Mesendoderm (in vitro differentiated cells): Measurements from ENCODE around the gene DUOX1.

Experiments used
- DNase-seq: peaks from one replicate; pipeline ENCODE4 v3.0.0; 2013
- H2AK5ac ChIP-seq: 2 replicates; pipeline ENCODE4 v1.6.1; 2013; ENCODE audit warnings: low read length, inconsistent platforms
- H2BK120ac ChIP-seq: 2 replicates; pipeline ENCODE4 v1.6.1; 2013; ENCODE audit warnings: low read depth, mild to moderate bottlenecking, low read length, moderate library complexity, mixed read lengths
- H2BK15ac ChIP-seq: replicated peaks from 2 replicates; pipeline ENCODE4 v1.6.1; 2013; ENCODE audit warnings: low read depth, mild to moderate bottlenecking, moderate library complexity
- H2BK5ac ChIP-seq: 2 replicates; pipeline ENCODE4 v1.6.1; 2013; ENCODE audit warnings: low read length, inconsistent platforms
- H3K18ac ChIP-seq: 2 replicates; pipeline ENCODE4 v1.6.1; 2013; ENCODE audit warnings: mild to moderate bottlenecking, low read length, mixed read lengths
- H3K23ac ChIP-seq: one replicate; pipeline ENCODE4 v1.6.1; 2013; ENCODE audit warnings: low read length
- H3K27ac ChIP-seq: 2 replicates; pipeline ENCODE4 v1.5.1; 2013; ENCODE audit warnings: low read depth, mild to moderate bottlenecking, inconsistent platforms, low read length, moderate library complexity
- H3K27me3 ChIP-seq: 2 replicates; pipeline ENCODE4 v1.6.1; 2013; ENCODE audit warnings: low read length, control low read depth, mild to moderate bottlenecking, inconsistent platforms; ENCODE audit not compliant: insufficient read depth, poor library complexity
- H3K36me3 ChIP-seq: 2 replicates; pipeline ENCODE4 v1.6.1; 2013; ENCODE audit warnings: low read length, inconsistent platforms; ENCODE audit not compliant: control insufficient read depth, insufficient read depth
- H3K4ac ChIP-seq: one replicate; pipeline ENCODE4 v1.6.1; 2013; ENCODE audit warnings: low read depth, mild to moderate bottlenecking, low read length, moderate library complexity
- H3K4me1 ChIP-seq: 2 replicates; pipeline ENCODE4 v1.6.1; 2013; ENCODE audit warnings: low read depth, low read length, inconsistent platforms; ENCODE audit not compliant: control insufficient read depth
- H3K4me2 ChIP-seq: 2 replicates; pipeline ENCODE4 v1.6.1; 2013; ENCODE audit warnings: low read length
- H3K4me3 ChIP-seq: 2 replicates; pipeline ENCODE4 v1.5.1; 2013; ENCODE audit warnings: mild to moderate bottlenecking, low read length
- H3K56ac ChIP-seq: one replicate; pipeline ENCODE4 v1.6.1; 2013; ENCODE audit warnings: low read length
- H3K79me1 ChIP-seq: 2 replicates; pipeline ENCODE4 v1.6.1; 2013; ENCODE audit warnings: low read length, inconsistent platforms
- H3K79me2 ChIP-seq: 2 replicates; pipeline ENCODE4 v1.6.1; 2013; ENCODE audit warnings: mild to moderate bottlenecking, low read length; ENCODE audit not compliant: control insufficient read depth, insufficient read depth
- H3K9ac ChIP-seq: 2 replicates; pipeline ENCODE4 v1.6.1; 2013; ENCODE audit warnings: low read length, inconsistent platforms
- H4K5ac ChIP-seq: one replicate; pipeline ENCODE4 v1.6.1; 2013; ENCODE audit warnings: low read length
- H4K8ac ChIP-seq: one replicate; pipeline ENCODE4 v1.6.1; 2013; ENCODE audit warnings: low read depth, mild to moderate bottlenecking, control low read depth, low read length, moderate library complexity
- WGBS: extraction: QIAGEN DNeasy Blood & Tissue Kit; methylation state at CpG from one replicate; pipeline ENCODE4 v1.1.7; 2013; ENCODE audit warnings: low lambda C conversion rate, missing lambda C conversion rate; ENCODE audit not compliant: insufficient coverage; ENCODE audit errors: extremely low coverage; 5-methylcytosine and 5-hydroxymethylcytosine counted together

Gene DUOX1

DNA sequence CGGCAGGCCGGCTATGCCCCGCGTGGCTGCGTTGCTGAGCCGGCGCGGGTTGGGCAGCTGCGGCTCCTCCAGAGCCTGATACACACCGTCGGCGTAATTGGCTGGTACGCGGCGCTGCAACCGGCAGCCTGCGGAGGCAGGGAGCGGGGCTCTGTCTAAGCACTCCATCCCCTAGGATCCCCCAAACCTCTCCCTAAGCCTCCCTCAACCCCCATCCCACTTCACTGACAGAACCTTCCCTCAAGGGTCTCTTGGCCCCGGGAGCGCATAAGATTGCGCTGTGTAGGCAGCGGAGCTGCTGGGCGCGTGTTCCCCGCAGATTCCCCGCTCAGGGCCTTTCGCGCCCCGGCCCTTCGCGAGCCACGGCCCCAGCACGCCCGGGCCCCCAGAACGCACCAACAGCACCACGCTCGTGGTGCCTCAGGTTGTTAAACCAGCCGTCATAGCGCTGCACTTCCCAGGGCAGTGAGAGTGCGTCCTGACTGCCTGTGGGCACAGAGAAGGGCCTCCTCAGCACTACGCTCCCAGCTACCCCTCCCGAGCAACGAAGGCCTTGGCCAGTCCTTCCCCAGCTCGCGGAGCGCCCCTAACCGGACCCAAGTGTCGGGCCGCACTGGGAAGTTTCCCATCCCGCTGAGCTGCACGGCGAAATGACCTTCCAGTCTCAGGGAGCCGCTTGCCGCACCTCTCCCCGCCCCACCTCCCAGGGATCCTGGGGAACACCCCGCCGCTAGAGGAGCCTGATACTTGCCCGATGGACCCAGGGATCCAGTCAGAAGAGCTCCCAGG, 17.0 kb upstream of the DUOX1 start:
- WGBS: no CpG with 5 or more reads among the region's 58 CpGs
- Histone ChIP-seq H3K79me1 (no peaks in the 10 kb centered on the region), H3K4me2 (peak overlapping the region; percentile 32), H2BK15ac (no peak overlapping the region), H3K27ac (no peak overlapping the region), H3K18ac (no peak overlapping the region), H2BK5ac (no peak overlapping the region), H3K36me3 (no peaks in the 10 kb centered on the region), H3K56ac (peak overlapping the region; percentile 5), H2AK5ac (no peak overlapping the region), H4K8ac (no peak overlapping the region), H3K4me3 (no peak overlapping the region), H3K9ac (no peak overlapping the region), H3K79me2 (no peaks in the 10 kb centered on the region), H2BK120ac (no peak overlapping the region), H3K4me1 (no peaks in the 10 kb centered on the region), H3K27me3 (peaks cover 75% of the 10 kb centered on the region), H3K4ac (no peak overlapping the region), H3K23ac (no peak overlapping the region), H4K5ac (no peak overlapping the region)
- DNase-seq: no peak

DNA sequence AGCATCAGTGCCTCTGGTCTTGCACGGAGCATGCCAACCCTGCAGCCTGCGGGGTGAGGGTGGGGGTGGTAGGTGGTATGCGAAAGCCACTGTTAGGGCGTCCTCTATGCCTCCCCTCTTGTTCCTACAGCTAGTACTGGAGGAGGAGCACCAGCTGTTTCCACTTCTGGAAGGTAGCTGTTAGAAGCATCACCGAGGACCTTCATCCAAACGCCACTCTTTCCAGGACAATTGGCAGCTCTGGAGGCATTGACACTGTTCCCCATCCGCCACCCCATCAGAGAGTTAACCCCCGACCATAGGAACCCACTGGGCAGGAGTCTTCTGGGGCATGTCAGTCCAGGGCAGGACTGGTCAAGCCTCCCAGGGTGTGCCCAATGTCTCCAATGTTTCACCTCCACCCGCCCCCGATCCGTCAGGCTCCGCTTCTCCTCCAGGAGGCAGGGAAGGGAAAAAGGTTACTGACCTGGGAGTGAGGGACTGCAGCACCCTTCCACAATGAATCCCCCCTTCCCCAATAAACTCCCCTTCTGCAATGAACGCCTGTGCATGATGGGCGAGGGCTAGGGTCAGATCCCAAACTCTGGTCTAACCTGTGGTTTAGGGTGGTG, 16.3 kb upstream of the DUOX1 start:
- H2BK5ac ChIP-seq: no peak overlapping the region
- H3K27me3 ChIP-seq: peaks cover 75% of the 10 kb centered on the region
- no peak overlapping the region for H3K27ac ChIP-seq
- no CpG with 5 or more reads among the region's 14 CpGs for WGBS
- no peak overlapping the region for H2BK120ac ChIP-seq
- H3K36me3 ChIP-seq: no peaks in the 10 kb centered on the region
- no peaks in the 10 kb centered on the region for H3K4me1 ChIP-seq
- H3K4me3 ChIP-seq: no peak overlapping the region
- no peak overlapping the region for H3K18ac ChIP-seq
- no peak overlapping the region for H3K23ac ChIP-seq
- no peak overlapping the region for H4K8ac ChIP-seq
- H3K4me2 ChIP-seq: no peak overlapping the region
- H3K79me1 ChIP-seq: no peaks in the 10 kb centered on the region
- DNase-seq: no peak
- no peak overlapping the region for H4K5ac ChIP-seq
- H3K4ac ChIP-seq: no peak overlapping the region
- no peak overlapping the region for H3K56ac ChIP-seq
- H3K79me2 ChIP-seq: no peaks in the 10 kb centered on the region
- H2BK15ac ChIP-seq: no peak overlapping the region
- no peak overlapping the region for H2AK5ac ChIP-seq
- no peak overlapping the region for H3K9ac ChIP-seq

DNA sequence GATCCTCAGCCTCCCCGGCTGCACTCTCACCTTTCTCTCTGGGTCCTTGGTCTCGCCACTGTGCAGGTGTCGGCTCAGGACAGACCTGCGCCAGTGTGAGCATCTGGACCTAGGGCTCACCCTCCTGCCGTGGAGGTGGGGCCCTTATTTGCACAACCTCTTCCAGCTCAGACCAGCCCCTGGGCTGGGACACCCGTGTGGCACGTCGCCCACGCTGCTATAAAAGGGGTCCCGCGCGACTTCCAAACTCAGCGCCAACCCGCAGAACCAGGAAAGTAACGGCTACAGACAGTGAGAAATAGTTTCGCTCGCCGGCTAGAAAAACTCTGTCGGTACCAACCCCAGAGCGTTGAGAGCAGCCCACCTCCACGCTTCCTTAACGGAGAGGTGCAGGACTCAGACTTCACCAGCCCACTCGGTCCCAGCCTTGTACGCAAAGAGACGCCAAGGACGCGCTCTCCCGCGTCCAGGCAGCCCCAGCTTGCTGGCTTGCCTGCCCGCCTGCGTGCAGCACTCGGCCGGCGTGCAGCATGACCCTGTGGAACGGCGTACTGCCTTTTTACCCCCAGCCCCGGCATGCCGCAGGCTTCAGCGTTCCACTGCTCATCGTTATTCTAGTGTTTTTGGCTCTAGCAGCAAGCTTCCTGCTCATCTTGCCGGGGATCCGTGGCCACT, 15.6 kb upstream of the DUOX1 start, which contains the start of the genes DUOX2 and DUOXA2:
DUOX2 (minus strand) TSS at position 97 of the 675 bp plus-strand sequence. CDS start 761 bp downstream, outside the sequence.
DUOXA2 (plus strand) TSS at position 251 of the 675 bp plus-strand sequence; CDS start at position 531, 280 bp downstream.
- no peak within 1 kb of the TSS for H3K18ac ChIP-seq
- H3K4me1 ChIP-seq: no peaks in the 10 kb centered on the region
- no peak within 1 kb of the TSS for H3K4ac ChIP-seq
- no peak within 1 kb of the TSS for H3K4me3 ChIP-seq
- DNase-seq: no peak
- H3K56ac ChIP-seq: no peak within 1 kb of the TSS
- H4K5ac ChIP-seq: no peak within 1 kb of the TSS
- H3K27ac ChIP-seq: no peak within 1 kb of the TSS
- no peak within 1 kb of the TSS for H3K9ac ChIP-seq
- no peak within 1 kb of the TSS for H4K8ac ChIP-seq
- no peaks in the 10 kb centered on the region for H3K79me2 ChIP-seq
- peaks cover 75% of the 10 kb centered on the region for H3K27me3 ChIP-seq
- no peak within 1 kb of the TSS for H2BK5ac ChIP-seq
- no peaks in the 10 kb centered on the region for H3K36me3 ChIP-seq
- no peak within 1 kb of the TSS for H3K4me2 ChIP-seq
- no peak within 1 kb of the TSS for H2BK120ac ChIP-seq
- no peak within 1 kb of the TSS for H3K23ac ChIP-seq
- H3K79me1 ChIP-seq: no peaks in the 10 kb centered on the region
- no peak within 1 kb of the TSS for H2AK5ac ChIP-seq
- H2BK15ac ChIP-seq: no peak within 1 kb of the TSS
- WGBS: no CpG with 5 or more reads among the region's 42 CpGs

DNA sequence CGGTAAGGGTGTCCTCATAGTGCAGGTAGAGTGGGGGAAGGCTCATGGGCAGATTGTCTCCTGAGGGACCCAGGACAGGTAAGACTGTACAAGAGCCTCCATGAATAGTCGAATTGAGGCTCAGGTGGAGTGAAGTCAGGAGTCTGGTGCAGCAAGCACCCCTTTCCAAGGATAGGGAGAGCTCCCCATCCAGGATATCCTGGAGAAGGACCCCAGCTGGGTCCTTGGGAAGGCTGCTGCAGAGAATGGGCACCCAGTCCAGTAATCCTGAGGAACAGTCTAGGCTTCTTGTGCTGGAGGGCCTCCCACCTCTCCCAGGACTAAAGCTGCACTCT, 15.1 kb upstream of the DUOX1 start:
- Histone ChIP-seq H3K79me2 (no peaks in the 10 kb centered on the region), H3K27ac (no peak overlapping the region), H3K4me3 (no peak overlapping the region), H2BK120ac (no peak overlapping the region), H3K23ac (no peak overlapping the region), H4K8ac (no peak overlapping the region), H3K4ac (no peak overlapping the region), H4K5ac (no peak overlapping the region), H2AK5ac (no peak overlapping the region), H3K79me1 (no peaks in the 10 kb centered on the region), H3K9ac (no peak overlapping the region), H2BK15ac (no peak overlapping the region), H3K27me3 (peaks cover 71% of the 10 kb centered on the region), H3K4me1 (no peaks in the 10 kb centered on the region), H3K4me2 (no peak overlapping the region), H2BK5ac (no peak overlapping the region), H3K56ac (no peak overlapping the region), H3K18ac (no peak overlapping the region), H3K36me3 (no peaks in the 10 kb centered on the region)
- no CpG with 5 or more reads among the region's 2 CpGs for WGBS
- no peak for DNase-seq

DNA sequence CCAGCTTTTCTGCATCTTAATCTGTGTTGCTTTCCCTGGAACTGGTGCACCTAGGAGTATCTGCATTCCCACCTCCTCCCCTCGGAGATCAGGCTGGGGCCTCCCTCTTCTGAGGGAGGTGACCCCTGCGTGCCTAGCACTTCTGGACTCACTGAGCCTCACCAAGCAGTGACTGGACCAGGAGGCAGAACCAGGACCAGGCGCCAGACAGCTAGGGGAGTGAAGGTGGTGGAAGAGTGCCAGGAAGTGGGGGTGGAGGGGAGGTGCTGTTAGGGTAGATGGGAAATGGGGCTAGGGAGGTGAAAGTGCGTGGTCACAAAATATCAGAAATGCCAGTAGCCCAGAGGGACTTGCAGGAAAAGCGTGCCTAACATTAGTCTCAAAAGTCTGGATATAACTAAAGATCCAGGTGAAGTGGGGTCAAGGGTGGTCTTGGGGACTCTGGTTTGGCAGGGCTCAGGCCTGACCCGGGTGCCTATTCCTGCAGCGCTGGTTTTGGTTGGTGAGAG, 14.4 kb upstream of the DUOX1 start:
- Histone ChIP-seq H3K56ac (no peak overlapping the region), H4K5ac (no peak overlapping the region), H3K79me1 (no peaks in the 10 kb centered on the region), H2AK5ac (no peak overlapping the region), H4K8ac (no peak overlapping the region), H3K79me2 (no peaks in the 10 kb centered on the region), H3K4me2 (no peak overlapping the region), H3K4ac (no peak overlapping the region), H2BK120ac (no peak overlapping the region), H2BK15ac (no peak overlapping the region), H3K23ac (no peak overlapping the region), H3K36me3 (no peaks in the 10 kb centered on the region), H3K27ac (no peak overlapping the region), H3K4me1 (no peaks in the 10 kb centered on the region), H3K4me3 (no peak overlapping the region), H3K9ac (no peak overlapping the region), H3K18ac (no peak overlapping the region), H3K27me3 (peaks cover 65% of the 10 kb centered on the region), H2BK5ac (no peak overlapping the region)
- no peak for DNase-seq
- WGBS: no CpG with 5 or more reads among the region's 7 CpGs
